A549 (cell line): Measurements from ENCODE around the gene CPT1B. TPM values are rescaled to one million over a fixed set of nuclear protein-coding genes. Genes with fewer than 3 reads are reported as not detected.

Experiments
- ATAC-seq, 2 experiments: fragments of 200-7000 bp in 1 of 2; fragments of >200 bp in 1 of 2; cut with Nextera tagmentation in 1 of 2; cut with Tn5 transposase in 1 of 2; 3 replicates each; pipeline versions ENCODE4 v1.8.0 to v1.9.1; 2018 to 2020; ENCODE audit warnings: mild to moderate bottlenecking in 1 of 2, moderate library complexity in 1 of 2
- CTCF ChIA-PET: fragments of 300-600 bp; sonication (Branson Sonifier 250); formaldehyde crosslinking; extraction: SDS; loops from one replicate; lab custom pipeline; 2021; ENCODE audit warnings: antibody characterized with exemption, inconsistent platforms; lab: Yijun Ruan, JAX
- POLR2A ChIA-PET: fragments of 350-600 bp; formaldehyde crosslinking; extraction: SDS; loops from one replicate; lab custom pipeline; 2021; ENCODE audit warnings: antibody characterized with exemption, inconsistent platforms; lab: Yijun Ruan, JAX
- DNase-seq, 2 experiments: peaks; one replicate each; pipeline versions ENCODE4 v3.0.0 to v3.0.0-alpha.2; 2011 to 2016; ENCODE audit warnings: low read depth in 1 of 2, low spot score in 1 of 2
- FAIRE-seq: peaks from 2 replicates; lab custom pipeline; 2011; peaks lifted over from hg19 to GRCh38; lab: Jason Lieb, UNC
- H3K27ac ChIP-seq, 2 experiments: fragments of >200 bp; sonication (Bioruptor Twin); formaldehyde crosslinking; 3 replicates each; pipeline ENCODE4 v1.5.1; 2016 to 2017
- H3K4me1 ChIP-seq: fragments of >200 bp; sonication (Bioruptor Twin); formaldehyde crosslinking; 3 replicates; pipeline ENCODE4 v1.6.1; 2016
- H3K4me2 ChIP-seq: fragments of >200 bp; sonication (Bioruptor Twin); formaldehyde crosslinking; 3 replicates; pipeline ENCODE4 v1.6.1; 2016
- H3K4me3 ChIP-seq: fragments of >200 bp; sonication (Bioruptor Twin); formaldehyde crosslinking; 3 replicates; pipeline ENCODE4 v1.5.1; 2016
- H3K9me3 ChIP-seq: fragments of >200 bp; sonication (Bioruptor Twin); formaldehyde crosslinking; 3 replicates; pipeline ENCODE4 v1.6.1; 2016
- BCL3 ChIP-seq: fragments of >200 bp; sonication (Bioruptor Twin); formaldehyde crosslinking; IDR thresholded peaks from 3 replicates; pipeline ENCODE4 v1.6.1; 2016
- BHLHE40 ChIP-seq: IDR thresholded peaks from 2 replicates; pipeline ENCODE4 v1.6.1; 2012; ENCODE audit warnings: low read depth, low read length, inconsistent platforms
- CEBPB ChIP-seq, 2 experiments: fragments of >200 bp in 1 of 2; sonication (Bioruptor Twin) in 1 of 2; formaldehyde crosslinking in 1 of 2; IDR thresholded peaks; 2 replicates each; pipeline ENCODE4 v1.6.1; 2012 to 2016
- CHD4 ChIP-seq: fragments of 200-600 bp; sonication (generic); IDR thresholded peaks from 2 replicates; pipeline ENCODE4 v1.6.1; 2016; ENCODE audit warnings: antibody characterized with exemption, mild to moderate bottlenecking, borderline replicate concordance
- CTCF ChIP-seq: fragments of >200 bp; sonication (Bioruptor Twin); formaldehyde crosslinking; IDR thresholded peaks from 3 replicates; pipeline ENCODE4 v1.5.1; 2016
- HDAC2 ChIP-seq: fragments of 200-600 bp; sonication (generic); IDR thresholded peaks from 2 replicates; pipeline ENCODE4 v1.6.1; 2016
- HES2 ChIP-seq: fragments of >200 bp; sonication (Bioruptor Twin); formaldehyde crosslinking; IDR thresholded peaks from 2 replicates; pipeline ENCODE4 v1.6.1; 2016
- HEYL ChIP-seq: fragments of 250-450 bp; sonication (Bioruptor Pico); IDR thresholded peaks from 2 replicates; pipeline ENCODE4 v1.8.0; 2021; ENCODE audit warnings: mild to moderate bottlenecking, moderate library complexity
- HOXB5 ChIP-seq: fragments of 250-450 bp; sonication (Bioruptor Pico); IDR thresholded peaks from 2 replicates; pipeline ENCODE4 v1.5.0; 2020; ENCODE audit warnings: mild to moderate bottlenecking, moderate library complexity
- KDM1A ChIP-seq: fragments of 200-600 bp; sonication (generic); IDR thresholded peaks from 2 replicates; pipeline ENCODE4 v1.6.1; 2016; ENCODE audit warnings: low read depth, mild to moderate bottlenecking
- MAFK ChIP-seq: fragments of 450-650 bp; IDR thresholded peaks from 2 replicates; pipeline ENCODE4 v1.6.1; 2014; ENCODE audit not compliant: partially characterized antibody
- NR3C1 ChIP-seq: fragments of >200 bp; sonication (Bioruptor Twin); formaldehyde crosslinking; IDR thresholded peaks from 3 replicates; pipeline ENCODE4 v1.6.1; 2017
- PHF8 ChIP-seq: fragments of 200-600 bp; sonication (generic); IDR thresholded peaks from 2 replicates; pipeline ENCODE4 v1.6.1; 2016; ENCODE audit warnings: low read depth, mild to moderate bottlenecking, antibody characterized with exemption, moderate library complexity, borderline replicate concordance
- RAD21 ChIP-seq, 2 experiments: fragments of >200 bp in 1 of 2; sonication (Bioruptor Twin) in 1 of 2; formaldehyde crosslinking in 1 of 2; IDR thresholded peaks in 1 of 2; conservative IDR thresholded peaks in 1 of 2; 2 replicates in 1 of 2; 3 replicates in 1 of 2; pipeline ENCODE4 v1.6.1; 2012 to 2018; ENCODE audit warnings: inconsistent platforms in 1 of 2
- RARB ChIP-seq: fragments of 250-450 bp; sonication (Bioruptor Pico); IDR thresholded peaks from 2 replicates; pipeline ENCODE4 v1.8.0; 2021; ENCODE audit warnings: mild to moderate bottlenecking, moderate library complexity
- RCOR1 ChIP-seq: fragments of 150-350 bp; IDR thresholded peaks from 2 replicates; pipeline ENCODE4 v1.6.1; 2014; ENCODE audit warnings: antibody characterized with exemption, low read length, low read depth
- RFX5 ChIP-seq: fragments of 450-650 bp; IDR thresholded peaks from 2 replicates; pipeline ENCODE4 v1.7.1; 2014; ENCODE audit warnings: antibody characterized with exemption, mild to moderate bottlenecking, moderate library complexity
- SMC3 ChIP-seq: fragments of >200 bp; sonication (Bioruptor Twin); formaldehyde crosslinking; IDR thresholded peaks from 3 replicates; pipeline ENCODE4 v1.6.1; 2018; ENCODE audit warnings: inconsistent platforms
- TFCP2L1 ChIP-seq: fragments of 250-450 bp; sonication (Bioruptor Pico); IDR thresholded peaks from 2 replicates; pipeline ENCODE4 v1.5.0; 2021; ENCODE audit warnings: mild to moderate bottlenecking
- TP53 ChIP-seq: fragments of 250-450 bp; sonication (Bioruptor Pico); IDR thresholded peaks from 2 replicates; pipeline ENCODE4 v1.5.0; 2021; ENCODE audit warnings: mild to moderate bottlenecking, moderate library complexity
- ZC3H11A ChIP-seq: fragments of 450-650 bp; IDR thresholded peaks from 2 replicates; pipeline ENCODE4 v1.6.1; 2014; ENCODE audit warnings: antibody characterized with exemption, mild to moderate bottlenecking
- WGBS: methylation state at CpG from one replicate; pipeline ENCODE4 v1.1.6; 2017; ENCODE audit errors: missing lambda C conversion rate; 5-methylcytosine and 5-hydroxymethylcytosine counted together
- polyA plus RNA-seq, 4 experiments: library from polyadenylated mRNA; depleted of rRNA in 3 of 4; stranded (reverse); fragments of >200 nt; fragmentation: RNase III in 1 of 4; extraction: RNeasy Plus Mini Kit Qiagen cat#74134 plus additional on column Dnase treatment in 1 of 4; gene quantifications; 2 replicates in 3 of 4; 3 replicates in 1 of 4; pipeline ENCODE4 v1.2.3, GENCODE V29; 2011 to 2017
- TF ChIP-seq, protein P1 (sequence below): fragments of 450-650 bp; IDR thresholded peaks from 2 replicates; pipeline ENCODE4 v1.6.1; 2014; ENCODE audit warnings: antibody characterized with exemption
- TF ChIP-seq, protein P2 (sequence below): fragments of 150-350 bp; IDR thresholded peaks from 2 replicates; pipeline ENCODE4 v1.6.1; 2014; ENCODE audit warnings: low read depth, mild to moderate bottlenecking, low read length

Gene CPT1B
- polyA plus RNA-seq, 2 of the 4 experiments (the other 2 are of a cell fraction), result 12.1 to 26.5 TPM

DNA sequence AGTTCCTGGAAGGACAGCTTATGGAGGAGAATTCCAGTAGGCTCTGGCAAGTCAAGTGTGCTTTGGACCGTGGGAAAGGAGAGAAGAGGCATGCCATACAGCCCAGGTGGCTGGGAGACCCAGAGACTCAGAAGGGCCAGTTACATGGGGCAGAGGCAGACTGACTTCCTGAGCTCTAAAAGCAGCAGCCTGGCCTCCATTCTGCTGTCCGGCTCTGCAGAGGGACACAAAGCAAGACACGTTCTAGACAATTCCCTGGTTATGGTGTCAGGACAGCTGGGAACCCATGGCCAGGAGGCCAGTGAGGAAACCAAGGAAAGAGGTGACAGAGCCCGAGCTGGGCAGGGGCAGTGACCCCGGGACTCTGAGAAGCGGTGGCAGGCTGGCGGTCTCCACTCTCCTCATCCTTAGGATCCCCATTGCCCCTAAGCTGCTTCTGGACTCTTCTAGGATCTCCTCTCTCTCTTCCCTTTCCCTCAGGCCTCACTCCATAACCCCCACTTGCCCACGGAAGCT is 2.7 kb downstream of the CPT1B start:
- Histone ChIP-seq H3K4me1 (no peaks in the 10 kb centered on the region), H3K27ac (no peak overlapping the region), H3K4me3 (no peak overlapping the region), H3K9me3 (no peaks in the 10 kb centered on the region), H3K4me2 (no peak overlapping the region)
- ChIA-PET CTCF (interaction anchor here (0.5 to 6.7 kb wide), 6 partner anchors 11 to 50 kb away, joined by 3 to 53 read pairs (median 4); partner anchors contain the start of genes SCO2 and SYCE3), POLR2A (no interaction called here)
- DNase-seq (no peak), ATAC-seq (no peak), FAIRE-seq (no peak)
- 79% methylated on average over 8 of the region's 8 CpGs for WGBS
- TF ChIP-seq, protein P1, sequence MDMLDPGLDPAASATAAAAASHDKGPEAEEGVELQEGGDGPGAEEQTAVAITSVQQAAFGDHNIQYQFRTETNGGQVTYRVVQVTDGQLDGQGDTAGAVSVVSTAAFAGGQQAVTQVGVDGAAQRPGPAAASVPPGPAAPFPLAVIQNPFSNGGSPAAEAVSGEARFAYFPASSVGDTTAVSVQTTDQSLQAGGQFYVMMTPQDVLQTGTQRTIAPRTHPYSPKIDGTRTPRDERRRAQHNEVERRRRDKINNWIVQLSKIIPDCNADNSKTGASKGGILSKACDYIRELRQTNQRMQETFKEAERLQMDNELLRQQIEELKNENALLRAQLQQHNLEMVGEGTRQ, result no peak
- TF ChIP-seq RFX5 (no peak), RAD21 (conservative IDR thresholded peaks at IDR 0.05 in 1 of 2, IDR thresholded peaks at IDR 0.05 in 1 of 2) (no peak), CHD4 (no peak), MAFK (no peak), TFCP2L1 (no peak)

DNA sequence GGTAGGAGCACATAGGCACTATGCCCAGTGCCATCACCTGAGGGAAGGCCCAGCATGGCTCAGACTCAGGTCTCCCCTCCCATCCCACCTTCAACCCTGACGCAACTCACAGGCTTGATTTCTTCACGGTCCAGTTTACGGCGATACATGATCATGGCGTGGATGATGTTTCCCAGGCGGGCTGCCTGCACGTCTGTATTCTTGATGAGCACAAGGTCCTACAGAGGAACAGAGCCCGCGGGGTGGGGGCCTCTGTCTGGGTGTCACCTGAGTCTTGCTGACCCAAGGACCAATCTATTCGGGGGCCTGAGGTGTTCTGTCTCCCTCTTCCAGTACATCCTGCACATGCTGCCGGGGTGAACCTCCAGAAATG is 3.9 kb downstream of the CPT1B start:
- POLR2A ChIA-PET, result no interaction called here

More for the DNA sequence above, 3.9 kb downstream of the CPT1B start:
- TF ChIP-seq TP53 (CRISPR knock-in tag) (no peak), CTCF (no peak), NR3C1 (no peak), CEBPB (IDR thresholded peaks at IDR 0.05) (no peak), ZC3H11A (no peak), SMC3 (no peak), HOXB5 (CRISPR knock-in tag) (no peak), KDM1A (no peak), BCL3 (no peak), HDAC2 (no peak), CHD4 (no peak), HES2 (no peak), RARB (CRISPR knock-in tag) (no peak), BHLHE40 (no peak), RCOR1 (no peak), HEYL (CRISPR knock-in tag) (no peak), PHF8 (no peak)
- TF ChIP-seq, protein P2, sequence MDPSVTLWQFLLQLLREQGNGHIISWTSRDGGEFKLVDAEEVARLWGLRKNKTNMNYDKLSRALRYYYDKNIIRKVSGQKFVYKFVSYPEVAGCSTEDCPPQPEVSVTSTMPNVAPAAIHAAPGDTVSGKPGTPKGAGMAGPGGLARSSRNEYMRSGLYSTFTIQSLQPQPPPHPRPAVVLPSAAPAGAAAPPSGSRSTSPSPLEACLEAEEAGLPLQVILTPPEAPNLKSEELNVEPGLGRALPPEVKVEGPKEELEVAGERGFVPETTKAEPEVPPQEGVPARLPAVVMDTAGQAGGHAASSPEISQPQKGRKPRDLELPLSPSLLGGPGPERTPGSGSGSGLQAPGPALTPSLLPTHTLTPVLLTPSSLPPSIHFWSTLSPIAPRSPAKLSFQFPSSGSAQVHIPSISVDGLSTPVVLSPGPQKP, result no peak
- TF ChIP-seq, protein P1, result no peak
- no peak for DNase-seq
- H3K4me2 ChIP-seq, result no peak overlapping the region
- no peaks in the 10 kb centered on the region for H3K4me1 ChIP-seq
- no peaks in the 10 kb centered on the region for H3K9me3 ChIP-seq
- no peak overlapping the region for H3K4me3 ChIP-seq
- no peak for FAIRE-seq
- CTCF ChIA-PET, result interaction anchor here (1.0 to 6.7 kb wide), 2 partner anchors 10 to 13 kb away, joined by 4 to 53 read pairs; partner anchors contain the start of gene SYCE3
- 94% methylated on average over 10 of the region's 11 CpGs for WGBS
- ATAC-seq, result no peak
- no peak overlapping the region for H3K27ac ChIP-seq
